Measurements from ENCODE around the gene CDC16.

Gene CDC16

GRCh38 chr13:114257014-114257413 is 22.3 kb downstream of the CDC16 start:
- Histone ChIP-seq H3K27ac (ENCODE audit: low read depth, low read length, poor library complexity, severe bottlenecking) (no peak overlapping the region), H2AFZ (ENCODE audit: low read length) (no peak overlapping the region)

GRCh38 chr13:114258589-114258988 is 23.9 kb downstream of the CDC16 start:
- Histone ChIP-seq H3K79me2 (ENCODE audit: insufficient read depth, low read length) (no peaks in the 10 kb centered on the region), H4K20me1 (ENCODE audit: insufficient read depth, low read length) (no peaks in the 10 kb centered on the region), H3K4me3 (ENCODE audit: low read depth, low read length, poor library complexity, severe bottlenecking) (no peak overlapping the region), H2AFZ (ENCODE audit: low read length) (no peak overlapping the region), H3K36me3 (ENCODE audit: insufficient read depth, low read length) (peaks cover 97% of the 10 kb centered on the region), H3K4me1 (ENCODE audit: insufficient read depth, low read length, severe bottlenecking) (no peaks in the 10 kb centered on the region), H3K27ac (ENCODE audit: low read depth, low read length, poor library complexity, severe bottlenecking) (no peak overlapping the region), H3K9ac (ENCODE audit: low read length) (no peak overlapping the region), H3K4me2 (ENCODE audit: low read length) (no peak overlapping the region), H3K9me2 (ENCODE audit: low read depth, low read length) (no peaks in the 10 kb centered on the region), H3K27me3 (ENCODE audit: insufficient read depth, low read length) (no peaks in the 10 kb centered on the region), H3K9me3 (ENCODE audit: low read length) (no peaks in the 10 kb centered on the region), H3F3A (ENCODE audit: insufficient read depth, low read length) (no peaks in the 10 kb centered on the region)
- no peak for TF ChIP-seq CTCF (IDR thresholded peaks at IDR 0.05; ENCODE audit: low read length)
- no peak for TF ChIP-seq EZH2 (IDR thresholded peaks at IDR 0.05; ENCODE audit: borderline replicate concordance, low read length)

More at GRCh38 chr13:114257014-114257413, 22.3 kb downstream of the CDC16 start:
- H3K4me2 ChIP-seq (ENCODE audit: low read length) = no peak overlapping the region
- no peaks in the 10 kb centered on the region for H3K9me3 ChIP-seq (ENCODE audit: low read length)
- H3K27me3 ChIP-seq (ENCODE audit: insufficient read depth, low read length) = no peaks in the 10 kb centered on the region
- no peaks in the 10 kb centered on the region for H3K79me2 ChIP-seq (ENCODE audit: insufficient read depth, low read length)
- no peak for TF ChIP-seq EZH2 (IDR thresholded peaks at IDR 0.05; ENCODE audit: borderline replicate concordance, low read length)
- no peak for TF ChIP-seq CTCF (IDR thresholded peaks at IDR 0.05; ENCODE audit: low read length)
- no peak overlapping the region for H3K9ac ChIP-seq (ENCODE audit: low read length)
- H3K4me1 ChIP-seq (ENCODE audit: insufficient read depth, low read length, severe bottlenecking) = no peaks in the 10 kb centered on the region
- H4K20me1 ChIP-seq (ENCODE audit: insufficient read depth, low read length) = no peaks in the 10 kb centered on the region
- no peaks in the 10 kb centered on the region for H3F3A ChIP-seq (ENCODE audit: insufficient read depth, low read length)
- H3K4me3 ChIP-seq (ENCODE audit: low read depth, low read length, poor library complexity, severe bottlenecking) = no peak overlapping the region
- H3K36me3 ChIP-seq (ENCODE audit: insufficient read depth, low read length) = peaks cover 94% of the 10 kb centered on the region
- no peaks in the 10 kb centered on the region for H3K9me2 ChIP-seq (ENCODE audit: low read depth, low read length)

- no peak overlapping the region for H3K4me2 ChIP-seq (ENCODE audit: low read length)
- H3K4me3 ChIP-seq (ENCODE audit: low read depth, low read length, poor library complexity, severe bottlenecking) = no peak overlapping the region
- H3K27me3 ChIP-seq (ENCODE audit: insufficient read depth, low read length) = no peaks in the 10 kb centered on the region
- H3K9me2 ChIP-seq (ENCODE audit: low read depth, low read length) = no peaks in the 10 kb centered on the region
- H3K36me3 ChIP-seq (ENCODE audit: insufficient read depth, low read length) = peaks cover 100% of the 10 kb centered on the region
- no peaks in the 10 kb centered on the region for H3K79me2 ChIP-seq (ENCODE audit: insufficient read depth, low read length)
- no peaks in the 10 kb centered on the region for H3F3A ChIP-seq (ENCODE audit: insufficient read depth, low read length)
- no peak overlapping the region for H2AFZ ChIP-seq (ENCODE audit: low read length)
- H4K20me1 ChIP-seq (ENCODE audit: insufficient read depth, low read length) = no peaks in the 10 kb centered on the region
- no peaks in the 10 kb centered on the region for H3K4me1 ChIP-seq (ENCODE audit: insufficient read depth, low read length, severe bottlenecking)
- H3K27ac ChIP-seq (ENCODE audit: low read depth, low read length, poor library complexity, severe bottlenecking) = peak overlapping the region; percentile 4
- H3K9ac ChIP-seq (ENCODE audit: low read length) = no peak overlapping the region
- H3K9me3 ChIP-seq (ENCODE audit: low read length) = no peaks in the 10 kb centered on the region
- no peak for TF ChIP-seq CTCF (IDR thresholded peaks at IDR 0.05; ENCODE audit: low read length)
- TF ChIP-seq EZH2 (IDR thresholded peaks at IDR 0.05; ENCODE audit: borderline replicate concordance, low read length) = no peak
These were observed 24.7 kb downstream of the CDC16 start for GRCh38 chr13:114259374-114259773.
